Endothelial cell of umbilical vein (primary cell): Measurements from ENCODE around the gene SNHG17. TPM values are rescaled to one million over a fixed set of nuclear protein-coding genes. Genes with fewer than 3 reads are reported as not detected.

Source experiments
- BruUV-seq: library from RNA; stranded (reverse); fragments of 400-500 nt; replicated peaks from 2 replicates; lab custom pipeline; 2021; lab: Mats Ljungman, UMichigan
- CTCF ChIA-PET: fragments of 300-600, 350-600 bp; sonication (Branson Sonifier 250); formaldehyde crosslinking; loops from one replicate; lab custom pipeline; 2021; ENCODE audit warnings: antibody characterized with exemption, inconsistent platforms; lab: Charles Lee
- POLR2A ChIA-PET: fragments of 300-600, 350-600 bp; sonication (Branson Sonifier 250); formaldehyde crosslinking; loops from one replicate; lab custom pipeline; 2021; ENCODE audit warnings: antibody characterized with exemption, inconsistent platforms; lab: Charles Lee
- DNase-seq: peaks from one replicate; pipeline ENCODE4 v3.0.0-alpha.2; 2011; ENCODE audit warnings: low read depth, low spot score
- FAIRE-seq: peaks from 2 replicates; lab custom pipeline; 2011; peaks lifted over from hg19 to GRCh38; lab: Jason Lieb, UNC
- H2AFZ ChIP-seq: 2 replicates; pipeline ENCODE4 v1.6.0; 2012; ENCODE audit warnings: low read depth, low read length, control low read depth, inconsistent platforms
- H3K27ac ChIP-seq: 2 replicates; pipeline ENCODE4 v1.5.1; 2011; ENCODE audit warnings: low read depth, mild to moderate bottlenecking, control low read depth, low read length, moderate library complexity; ENCODE audit not compliant: insufficient read depth
- H3K27me3 ChIP-seq, 2 experiments: 2 replicates each; pipeline versions ENCODE4 v1.6.0 to v1.6.1; 2011; ENCODE audit warnings: low read length in 2 of 2, mixed read lengths in 1 of 2; ENCODE audit not compliant: control insufficient read depth in 2 of 2, insufficient read depth in 2 of 2
- H3K36me3 ChIP-seq, 2 experiments: 2 replicates in 1 of 2; 3 replicates in 1 of 2; pipeline ENCODE4 v1.5.1; 2011; ENCODE audit warnings: low read length in 2 of 2, mild to moderate bottlenecking in 1 of 2, moderate library complexity in 1 of 2; ENCODE audit not compliant: control insufficient read depth in 2 of 2, insufficient read depth in 2 of 2; ENCODE audit errors: extremely low read depth in 1 of 2
- H3K4me1 ChIP-seq: 3 replicates; pipeline ENCODE4 v1.5.1; 2011; ENCODE audit warnings: mild to moderate bottlenecking, low read length; ENCODE audit not compliant: control insufficient read depth, insufficient read depth; ENCODE audit errors: extremely low read depth
- H3K4me2 ChIP-seq: 2 replicates; pipeline ENCODE4 v1.6.1; 2011; ENCODE audit warnings: low read length, control low read depth, mixed read lengths; ENCODE audit not compliant: insufficient read depth
- H3K4me3 ChIP-seq, 3 experiments: fragments of 200-600 bp in 1 of 3; sonication (generic), shearing (Covaris generic) in 1 of 3; replicated peaks in 1 of 3; 2 replicates each; pipeline ENCODE4 v1.5.1; 2011 to 2016; ENCODE audit warnings: control low read depth in 3 of 3, low read length in 3 of 3, mild to moderate bottlenecking in 2 of 3, inconsistent platforms in 1 of 3, low read depth in 1 of 3, moderate library complexity in 1 of 3; ENCODE audit not compliant: insufficient read depth in 1 of 3
- H3K79me2 ChIP-seq: 2 replicates; pipeline ENCODE4 v1.6.0; 2012; ENCODE audit warnings: low read length, inconsistent platforms; ENCODE audit not compliant: control insufficient read depth, insufficient read depth
- H3K9ac ChIP-seq: replicated peaks from 2 replicates; pipeline ENCODE3; 2011; ENCODE audit warnings: low read length, control low read depth; ENCODE audit not compliant: insufficient read depth; ENCODE audit errors: extremely low read depth
- H3K9me1 ChIP-seq: replicated peaks from 3 replicates; pipeline ENCODE4 v1.6.0; 2011; ENCODE audit warnings: mild to moderate bottlenecking, low read length; ENCODE audit not compliant: control insufficient read depth, insufficient read depth; ENCODE audit errors: extremely low read depth
- H3K9me3 ChIP-seq: replicated peaks from 2 replicates; pipeline ENCODE4 v1.5.1; 2012; ENCODE audit warnings: low read length, inconsistent platforms; ENCODE audit not compliant: control insufficient read depth, insufficient read depth
- H4K20me1 ChIP-seq: replicated peaks from 2 replicates; pipeline ENCODE3; 2011; ENCODE audit warnings: mild to moderate bottlenecking, low read length; ENCODE audit not compliant: control insufficient read depth, insufficient read depth; ENCODE audit errors: extremely low read depth
- EZH2 ChIP-seq: IDR thresholded peaks from 2 replicates; pipeline ENCODE4 v1.6.1; 2012; ENCODE audit warnings: borderline replicate concordance, low read depth, mild to moderate bottlenecking, moderate library complexity, low read length, inconsistent platforms; ENCODE audit not compliant: severe bottlenecking
- FOS ChIP-seq: IDR thresholded peaks from 2 replicates; pipeline ENCODE4 v1.6.1; 2011; ENCODE audit warnings: mild to moderate bottlenecking, low read length, moderate library complexity, borderline replicate concordance; ENCODE audit not compliant: insufficient read depth
- GATA2 ChIP-seq: IDR thresholded peaks from 2 replicates; pipeline ENCODE4 v1.7.0; 2011; ENCODE audit warnings: low read depth, mild to moderate bottlenecking, moderate library complexity, mixed read lengths, low read length; ENCODE audit not compliant: insufficient read length, insufficient read depth
- JUN ChIP-seq: IDR thresholded peaks from 2 replicates; pipeline ENCODE4 v1.6.1; 2011; ENCODE audit warnings: borderline replicate concordance, low read depth; ENCODE audit not compliant: insufficient read length, insufficient read depth
- MYC ChIP-seq: IDR thresholded peaks from one replicate; pipeline ENCODE4 v1.6.1; 2011; ENCODE audit warnings: mild to moderate bottlenecking, low read depth, low read length
- POLR2A ChIP-seq: IDR thresholded peaks from 2 replicates; pipeline ENCODE4 v1.6.1; 2012; ENCODE audit warnings: low read depth, mild to moderate bottlenecking, control low read depth, low read length
- POLR2AphosphoS5 ChIP-seq: IDR thresholded peaks from 2 replicates; pipeline ENCODE4 v1.6.1; 2012; ENCODE audit warnings: low read depth, mild to moderate bottlenecking, control low read depth, low read length, moderate library complexity; ENCODE audit not compliant: insufficient read depth
- dilution Hi-C: fragments of 300-500 bp; cut with MboI; formaldehyde crosslinking; loops from one replicate; pipeline ENCODE4 v1.15.0; 2019; ENCODE audit warnings: low sequenced_read_pairs; ENCODE audit not compliant: extremely low pct_ligation_motif_present
- intact Hi-C: fragments of 100-400 bp; cut with micrococcal nuclease; formaldehyde crosslinking; loops from one replicate; pipeline ENCODE4 v1.10.0; 2022
- polyA plus RNA-seq, 4 experiments: library from polyadenylated mRNA; depleted of rRNA in 3 of 4; stranded (reverse) in 3 of 4; unstranded in 1 of 4; fragments of >200 nt; gene quantifications; 2 replicates each; pipeline versions ENCODE4 v1.2.1 to v1.2.3, GENCODE V29; 2011 to 2012; ENCODE audit warnings: missing spikeins in 1 of 4
- total RNA-seq: library from RNA; stranded (reverse); gene quantifications from 2 replicates; pipeline ENCODE4 v1.2.3, GENCODE V29; 2021
- TF ChIP-seq, protein P1 (sequence below), 2 donors: IDR thresholded peaks; 1 replicate in 1 of 2; 2 replicates in 1 of 2; pipeline ENCODE4 v1.5.1; 2011; ENCODE audit warnings: low read length in 2 of 2, mild to moderate bottlenecking in 2 of 2, moderate library complexity in 2 of 2, control low read depth in 1 of 2, inconsistent platforms in 1 of 2, low read depth in 1 of 2; ENCODE audit not compliant: insufficient read depth in 1 of 2; ENCODE audit errors: extremely low read depth in 1 of 2
- TF ChIP-seq, protein P2 (sequence below): IDR thresholded peaks from 2 replicates; pipeline ENCODE4 v1.6.1; 2011; ENCODE audit not compliant: insufficient read depth, insufficient read length

The SNHG17 gene
- total and polyA plus RNA-seq, 2 donors (not counting 3 experiments of a cell fraction or from before 2014, with no cell fraction given): 39.4 to 94.0 TPM

DNA sequence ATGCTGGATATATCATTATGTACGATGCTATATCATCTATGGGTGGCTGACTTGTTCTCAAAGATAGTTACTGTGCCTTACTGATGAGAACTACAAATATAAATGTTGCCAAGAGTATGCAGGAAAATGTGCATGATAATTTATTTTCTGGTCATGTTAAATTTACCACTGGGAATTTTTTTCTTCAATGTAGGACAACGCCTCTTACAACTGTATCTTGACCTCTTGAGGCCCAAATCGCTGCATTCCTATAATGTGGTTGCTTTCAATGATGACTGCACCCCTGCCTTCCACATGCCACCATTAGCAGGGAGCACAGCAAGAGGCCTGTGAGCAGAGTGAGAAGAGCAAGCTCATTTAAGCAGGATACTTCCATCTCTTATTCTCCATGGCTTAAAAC lies 31.9 kb upstream of the SNHG17 start:
- Histone ChIP-seq H3K36me3 (no peaks in the 10 kb centered on the region), H3K4me3 (no peak overlapping the region), H2AFZ (no peak overlapping the region), H3K79me2 (no peaks in the 10 kb centered on the region), H4K20me1 (no peaks in the 10 kb centered on the region), H3K4me2 (no peak overlapping the region), H3K9ac (no peak overlapping the region), H3K4me1 (peaks cover 3% of the 10 kb centered on the region), H3K9me3 (no peaks in the 10 kb centered on the region), H3K9me1 (no peaks in the 10 kb centered on the region), H3K27ac (no peak overlapping the region), H3K27me3 (peaks cover 2 to 7% of the 10 kb centered on the region in 2 experiments)
- no TSS peak for BruUV-seq
- CTCF ChIA-PET: interaction anchor here (1.4 kb wide), 1 partner anchor 21 kb away, joined by 3 read pairs; no protein-coding TSS in a partner anchor
- POLR2A ChIA-PET: no interaction called here
- no peak for DNase-seq
- intact Hi-C loops (no loop called here), dilution Hi-C loops (no loop called here)
- TF ChIP-seq EZH2 (no peak), MYC (no peak), POLR2AphosphoS5 (no peak), GATA2 (no peak), POLR2A (no peak), JUN (no peak), FOS (no peak)
- TF ChIP-seq, protein P1, sequence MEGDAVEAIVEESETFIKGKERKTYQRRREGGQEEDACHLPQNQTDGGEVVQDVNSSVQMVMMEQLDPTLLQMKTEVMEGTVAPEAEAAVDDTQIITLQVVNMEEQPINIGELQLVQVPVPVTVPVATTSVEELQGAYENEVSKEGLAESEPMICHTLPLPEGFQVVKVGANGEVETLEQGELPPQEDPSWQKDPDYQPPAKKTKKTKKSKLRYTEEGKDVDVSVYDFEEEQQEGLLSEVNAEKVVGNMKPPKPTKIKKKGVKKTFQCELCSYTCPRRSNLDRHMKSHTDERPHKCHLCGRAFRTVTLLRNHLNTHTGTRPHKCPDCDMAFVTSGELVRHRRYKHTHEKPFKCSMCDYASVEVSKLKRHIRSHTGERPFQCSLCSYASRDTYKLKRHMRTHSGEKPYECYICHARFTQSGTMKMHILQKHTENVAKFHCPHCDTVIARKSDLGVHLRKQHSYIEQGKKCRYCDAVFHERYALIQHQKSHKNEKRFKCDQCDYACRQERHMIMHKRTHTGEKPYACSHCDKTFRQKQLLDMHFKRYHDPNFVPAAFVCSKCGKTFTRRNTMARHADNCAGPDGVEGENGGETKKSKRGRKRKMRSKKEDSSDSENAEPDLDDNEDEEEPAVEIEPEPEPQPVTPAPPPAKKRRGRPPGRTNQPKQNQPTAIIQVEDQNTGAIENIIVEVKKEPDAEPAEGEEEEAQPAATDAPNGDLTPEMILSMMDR (IDR thresholded peaks at IDR 0.05; ENCODE audit: extremely low read depth in 1 of 2, insufficient read depth in 1 of 2, low read depth in 1 of 2, low read length in 2 of 2): no peak
- TF ChIP-seq, protein P2, sequence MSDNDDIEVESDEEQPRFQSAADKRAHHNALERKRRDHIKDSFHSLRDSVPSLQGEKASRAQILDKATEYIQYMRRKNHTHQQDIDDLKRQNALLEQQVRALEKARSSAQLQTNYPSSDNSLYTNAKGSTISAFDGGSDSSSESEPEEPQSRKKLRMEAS: no peak
- FAIRE-seq: no peak
